ENCODE results near the gene C4orf51. TPM values are rescaled to one million over a fixed set of nuclear protein-coding genes. Genes with fewer than 3 reads are reported as not detected.
A peak's percentile ranks its signal among the peaks of the same experiment; 100 is the strongest.

C4orf51 gene
- polyA plus RNA-seq, 1 of the 3 experiments (the other 2 are of a cell fraction) = not detected

DNA sequence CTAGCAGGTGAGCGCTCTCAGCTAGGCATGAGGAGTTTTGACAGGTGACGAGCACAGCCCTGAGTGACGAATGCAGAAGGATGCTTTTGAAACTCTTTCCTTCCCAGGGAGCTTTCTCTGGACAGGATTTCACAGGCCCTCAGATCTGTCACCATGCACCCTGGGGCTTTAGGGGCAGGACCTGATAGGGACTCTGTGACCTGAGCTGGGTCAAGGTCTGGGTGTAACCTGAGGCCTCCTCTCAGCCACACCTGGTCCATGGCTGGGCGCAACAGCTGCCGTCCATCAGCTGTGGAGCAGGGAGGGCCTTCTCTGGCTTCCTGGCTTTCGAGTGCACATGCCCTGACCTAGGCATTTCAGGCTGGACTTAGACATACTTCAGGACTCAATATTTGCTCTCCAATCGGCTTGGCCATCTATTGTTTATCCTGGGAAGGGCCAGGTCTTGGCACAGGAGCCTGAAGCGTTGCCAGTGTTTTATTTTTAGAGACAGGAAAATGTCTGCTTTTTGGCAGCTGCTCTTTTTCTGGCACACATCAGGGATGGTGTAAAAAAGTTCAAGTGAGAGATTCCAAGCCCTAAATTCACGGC is 56.4 kb downstream of the C4orf51 start:
- Histone ChIP-seq H3K9ac (peak overlapping the region; percentile 88), H3K4me3 (ENCODE audit: low read depth in 2 of 2, low read length in 1 of 2) (no peak overlapping the region), H3K4me2 (peak overlapping the region; percentile 78), H4K20me1 (ENCODE audit: insufficient read depth) (no peaks in the 10 kb centered on the region), H3K36me3 (replicated peaks in 1 of 2; ENCODE audit: control insufficient read depth in 1 of 2, insufficient read depth in 2 of 2, low read length in 1 of 2) (no peaks in the 10 kb centered on the region), H3K27me3 (ENCODE audit: insufficient read depth) (no peaks in the 10 kb centered on the region), H3K79me2 (ENCODE audit: insufficient read depth) (no peaks in the 10 kb centered on the region), H3K27ac (ENCODE audit: low read depth in 2 of 2, low read length in 1 of 2) (peak overlapping the region; percentile 99 to 100), H3K9me3 (no peaks in the 10 kb centered on the region), H3F3A (replicated peaks; ENCODE audit: insufficient read depth) (peaks cover 31% of the 10 kb centered on the region), H3K4me1 (ENCODE audit: control insufficient read depth in 1 of 2, insufficient read depth in 2 of 2, low read depth in 1 of 2, low read length in 1 of 2) (peaks cover 26 to 34% of the 10 kb centered on the region in 2 experiments), H2AFZ (ENCODE audit: low read depth) (peak overlapping the region; percentile 54; the same call in 1 of the 2 replicates), H3K9me2 (no peaks in the 10 kb centered on the region)
- no peak for DNase-seq
- CTCF ChIA-PET = interaction anchor here (1.4 kb wide), 1 partner anchor 195 kb away, joined by 5 read pairs; no protein-coding TSS in a partner anchor
- POLR2A ChIA-PET = no interaction called here
- WGBS (ENCODE audit: low lambda C conversion rate) = 70% methylated on average over 8 of the region's 9 CpGs
- TF ChIP-seq MEF2A (IDR thresholded peaks at IDR 0.05; ENCODE audit: borderline replicate concordance, low read depth) = peak; percentile 75
- TF ChIP-seq PBX3 (IDR thresholded peaks at IDR 0.05) = 0 out of 2 replicates have a peak, but pooled peaks have one; percentile 25
- no peak for TF ChIP-seq GABPA (IDR thresholded peaks at IDR 0.05; ENCODE audit: low read depth)
- TF ChIP-seq SMC3 (IDR thresholded peaks at IDR 0.05; ENCODE audit: low read depth, low read length) = no peak
- peak; percentile 87 for TF ChIP-seq NFIC (IDR thresholded peaks at IDR 0.05; ENCODE audit: borderline replicate concordance)
- TF ChIP-seq RCOR1 (IDR thresholded peaks at IDR 0.05; ENCODE audit: low read length) = no peak
- TF ChIP-seq, protein P1, sequence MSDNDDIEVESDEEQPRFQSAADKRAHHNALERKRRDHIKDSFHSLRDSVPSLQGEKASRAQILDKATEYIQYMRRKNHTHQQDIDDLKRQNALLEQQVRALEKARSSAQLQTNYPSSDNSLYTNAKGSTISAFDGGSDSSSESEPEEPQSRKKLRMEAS (IDR thresholded peaks at IDR 0.05; ENCODE audit: low read depth) = no peak
- no peak for TF ChIP-seq FOXJ3 (CRISPR knock-in tag; IDR thresholded peaks at IDR 0.05)
- TF ChIP-seq TEAD4 (IDR thresholded peaks at IDR 0.05; ENCODE audit: borderline replicate concordance, insufficient read depth) = no peak
- no peak for TF ChIP-seq TAF1 (IDR thresholded peaks at IDR 0.05; ENCODE audit: borderline replicate concordance, low read depth, low read length)
- no peak for TF ChIP-seq NRF1 (IDR thresholded peaks at IDR 0.05; ENCODE audit: low read depth, low read length)
- no peak for TF ChIP-seq REST (IDR thresholded peaks at IDR 0.05; ENCODE audit: low read depth, low read length)
- TF ChIP-seq RFX5 (IDR thresholded peaks at IDR 0.05; ENCODE audit: low read length) = no peak
- TF ChIP-seq, protein P2, sequence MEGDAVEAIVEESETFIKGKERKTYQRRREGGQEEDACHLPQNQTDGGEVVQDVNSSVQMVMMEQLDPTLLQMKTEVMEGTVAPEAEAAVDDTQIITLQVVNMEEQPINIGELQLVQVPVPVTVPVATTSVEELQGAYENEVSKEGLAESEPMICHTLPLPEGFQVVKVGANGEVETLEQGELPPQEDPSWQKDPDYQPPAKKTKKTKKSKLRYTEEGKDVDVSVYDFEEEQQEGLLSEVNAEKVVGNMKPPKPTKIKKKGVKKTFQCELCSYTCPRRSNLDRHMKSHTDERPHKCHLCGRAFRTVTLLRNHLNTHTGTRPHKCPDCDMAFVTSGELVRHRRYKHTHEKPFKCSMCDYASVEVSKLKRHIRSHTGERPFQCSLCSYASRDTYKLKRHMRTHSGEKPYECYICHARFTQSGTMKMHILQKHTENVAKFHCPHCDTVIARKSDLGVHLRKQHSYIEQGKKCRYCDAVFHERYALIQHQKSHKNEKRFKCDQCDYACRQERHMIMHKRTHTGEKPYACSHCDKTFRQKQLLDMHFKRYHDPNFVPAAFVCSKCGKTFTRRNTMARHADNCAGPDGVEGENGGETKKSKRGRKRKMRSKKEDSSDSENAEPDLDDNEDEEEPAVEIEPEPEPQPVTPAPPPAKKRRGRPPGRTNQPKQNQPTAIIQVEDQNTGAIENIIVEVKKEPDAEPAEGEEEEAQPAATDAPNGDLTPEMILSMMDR (IDR thresholded peaks at IDR 0.05) = no peak
- TF ChIP-seq GATA2 (CRISPR knock-in tag; IDR thresholded peaks at IDR 0.05) = no peak
- no peak for TF ChIP-seq EZH2phosphoT487 (IDR thresholded peaks at IDR 0.05; ENCODE audit: borderline replicate concordance, low read depth)
- TF ChIP-seq ZBTB33 (IDR thresholded peaks at IDR 0.05; ENCODE audit: borderline replicate concordance, low read depth) = no peak
- TF ChIP-seq IRF3 (IDR thresholded peaks at IDR 0.05; ENCODE audit: low read depth, low read length) = no peak
- no peak for TF ChIP-seq RAD21 (IDR thresholded peaks at IDR 0.05; ENCODE audit: low read length)
- TF ChIP-seq RXRA (IDR thresholded peaks at IDR 0.05; ENCODE audit: borderline replicate concordance, low read depth) = no peak
- no peak for TF ChIP-seq YY1 (IDR thresholded peaks at IDR 0.05; ENCODE audit: low read depth)
- no peak for TF ChIP-seq FOXM1 (IDR thresholded peaks at IDR 0.05; ENCODE audit: low read depth)
- no peak for TF ChIP-seq CHD2 (IDR thresholded peaks at IDR 0.05; ENCODE audit: low read length, partially characterized antibody)
- TF ChIP-seq POLR2AphosphoS5 (IDR thresholded peaks at IDR 0.05; ENCODE audit: low read depth, low read length) = no peak
